GM10248 (cell line): Measurements from ENCODE around the gene PAX5.
A peak's percentile ranks its signal among the peaks of the same experiment; 100 is the strongest.

ENCODE experiments used
- CTCF ChIA-PET: fragments of 300-600 bp; sonication (Branson Sonifier 250); formaldehyde crosslinking; extraction: SDS; loops from one replicate; lab custom pipeline; 2021; ENCODE audit warnings: antibody characterized with exemption; lab: Yijun Ruan, JAX
- POLR2A ChIA-PET: fragments of 350-650 bp; sonication (Branson Sonifier 250); formaldehyde crosslinking; extraction: SDS; loops from one replicate; lab custom pipeline; 2020; ENCODE audit warnings: antibody characterized with exemption; lab: Yijun Ruan, JAX
- DNase-seq: peaks from one replicate; pipeline ENCODE4 v3.0.0; 2012; ENCODE audit errors: extremely low spot score
- TF ChIP-seq, protein P1 (sequence below): IDR thresholded peaks from 2 replicates; pipeline ENCODE4 v1.5.1; 2012; ENCODE audit warnings: mild to moderate bottlenecking, low read depth; ENCODE audit errors: extremely low read depth, missing control alignments, control extremely low read depth

PAX5 gene

DNA sequence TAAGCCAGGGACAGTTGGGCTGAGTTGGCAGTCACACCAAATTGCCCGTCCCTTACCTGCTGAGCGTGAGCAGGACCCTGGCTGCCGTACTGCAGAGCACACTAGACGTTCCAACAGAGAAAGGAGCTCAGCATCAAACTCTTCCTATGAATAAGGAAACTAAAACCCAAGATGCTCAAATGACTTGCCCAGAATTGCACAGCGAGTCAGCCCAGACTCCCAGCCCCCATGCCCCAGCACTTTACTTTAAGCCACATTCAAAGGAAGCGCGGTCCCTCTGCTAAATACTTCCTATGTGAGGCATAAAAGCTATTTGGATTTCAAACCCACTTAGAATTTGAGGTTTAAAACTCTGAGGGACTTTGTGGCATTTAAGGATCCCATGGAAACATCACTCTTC, 23.9 kb downstream of the PAX5 start:
- TF ChIP-seq, protein P1, sequence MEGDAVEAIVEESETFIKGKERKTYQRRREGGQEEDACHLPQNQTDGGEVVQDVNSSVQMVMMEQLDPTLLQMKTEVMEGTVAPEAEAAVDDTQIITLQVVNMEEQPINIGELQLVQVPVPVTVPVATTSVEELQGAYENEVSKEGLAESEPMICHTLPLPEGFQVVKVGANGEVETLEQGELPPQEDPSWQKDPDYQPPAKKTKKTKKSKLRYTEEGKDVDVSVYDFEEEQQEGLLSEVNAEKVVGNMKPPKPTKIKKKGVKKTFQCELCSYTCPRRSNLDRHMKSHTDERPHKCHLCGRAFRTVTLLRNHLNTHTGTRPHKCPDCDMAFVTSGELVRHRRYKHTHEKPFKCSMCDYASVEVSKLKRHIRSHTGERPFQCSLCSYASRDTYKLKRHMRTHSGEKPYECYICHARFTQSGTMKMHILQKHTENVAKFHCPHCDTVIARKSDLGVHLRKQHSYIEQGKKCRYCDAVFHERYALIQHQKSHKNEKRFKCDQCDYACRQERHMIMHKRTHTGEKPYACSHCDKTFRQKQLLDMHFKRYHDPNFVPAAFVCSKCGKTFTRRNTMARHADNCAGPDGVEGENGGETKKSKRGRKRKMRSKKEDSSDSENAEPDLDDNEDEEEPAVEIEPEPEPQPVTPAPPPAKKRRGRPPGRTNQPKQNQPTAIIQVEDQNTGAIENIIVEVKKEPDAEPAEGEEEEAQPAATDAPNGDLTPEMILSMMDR: no peak
- ChIA-PET POLR2A (no interaction called here), CTCF (interaction anchor here (0.8 to 5.5 kb wide), 11 partner anchors 11 to 406 kb away, joined by 3 to 72 read pairs (median 5); partner anchors contain the start of genes PAX5 and ZCCHC7)
- DNase-seq: peak; percentile 46

DNA sequence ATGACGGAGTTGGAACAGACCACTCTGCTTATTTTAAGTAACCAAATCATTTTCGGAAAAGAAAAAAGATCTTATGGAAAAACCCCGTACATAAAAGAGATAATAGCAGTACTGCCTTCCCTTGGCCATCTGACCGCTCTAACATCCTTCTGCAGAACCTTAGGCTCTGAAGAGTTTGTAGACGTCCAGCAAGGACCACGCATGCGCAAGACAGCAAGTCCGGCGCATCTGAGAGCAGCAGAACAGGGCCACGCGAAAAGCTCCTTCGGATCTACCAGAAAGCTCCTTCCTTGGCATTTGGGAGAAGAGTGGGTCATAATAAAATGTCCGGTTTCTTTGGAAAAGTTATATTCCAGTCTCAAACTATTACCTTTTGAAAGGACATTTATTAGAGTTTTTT, 26.8 kb downstream of the PAX5 start:
- no peak for DNase-seq
- TF ChIP-seq, protein P1: no peak
- ChIA-PET CTCF (interaction anchor here (1.3 to 5.5 kb wide), 4 partner anchors 8 to 134 kb away, joined by 4 to 72 read pairs (median 32); no protein-coding TSS in a partner anchor), POLR2A (interaction anchor here (0.6 kb wide), 1 partner anchor 9 kb away, joined by 3 read pairs; no protein-coding TSS in a partner anchor)

DNA sequence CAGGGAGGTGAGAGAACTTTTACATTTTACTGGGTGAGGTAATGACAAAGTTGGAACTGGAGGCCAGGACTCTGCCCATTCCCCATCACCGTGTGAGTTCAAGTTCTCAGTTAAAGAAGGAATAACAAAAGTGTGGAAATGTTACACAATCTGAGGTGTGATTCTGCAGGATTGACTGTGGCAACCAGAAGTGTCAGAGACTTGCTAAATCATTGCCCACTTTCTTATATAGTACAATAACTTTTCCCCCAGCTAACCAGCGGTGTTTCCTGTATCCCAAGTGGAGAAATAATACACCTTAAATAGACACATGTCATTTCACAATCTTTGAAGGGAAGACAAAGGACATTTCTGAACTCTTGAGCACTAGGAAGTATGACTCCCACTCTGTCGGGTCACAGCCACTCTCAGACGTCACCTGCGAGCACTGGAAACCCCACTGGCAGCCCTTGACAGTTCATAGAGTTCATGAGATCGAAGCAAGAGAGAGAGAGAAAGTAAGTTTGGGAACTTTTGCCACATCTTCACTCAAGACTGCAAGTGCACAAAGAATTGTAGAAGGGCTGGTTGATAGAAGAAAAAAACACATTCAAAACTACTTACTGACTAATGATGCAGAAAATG, 28.4 kb downstream of the PAX5 start:
- ChIA-PET CTCF (interaction anchor here (1.0 to 3.4 kb wide), 7 partner anchors 9 to 368 kb away, joined by 3 to 31 read pairs (median 6); no protein-coding TSS in a partner anchor), POLR2A (interaction anchor here (0.6 kb wide), 1 partner anchor 12 kb away, joined by 3 read pairs; no protein-coding TSS in a partner anchor)
- DNase-seq: peak; percentile 55
- TF ChIP-seq, protein P1: no peak

DNA sequence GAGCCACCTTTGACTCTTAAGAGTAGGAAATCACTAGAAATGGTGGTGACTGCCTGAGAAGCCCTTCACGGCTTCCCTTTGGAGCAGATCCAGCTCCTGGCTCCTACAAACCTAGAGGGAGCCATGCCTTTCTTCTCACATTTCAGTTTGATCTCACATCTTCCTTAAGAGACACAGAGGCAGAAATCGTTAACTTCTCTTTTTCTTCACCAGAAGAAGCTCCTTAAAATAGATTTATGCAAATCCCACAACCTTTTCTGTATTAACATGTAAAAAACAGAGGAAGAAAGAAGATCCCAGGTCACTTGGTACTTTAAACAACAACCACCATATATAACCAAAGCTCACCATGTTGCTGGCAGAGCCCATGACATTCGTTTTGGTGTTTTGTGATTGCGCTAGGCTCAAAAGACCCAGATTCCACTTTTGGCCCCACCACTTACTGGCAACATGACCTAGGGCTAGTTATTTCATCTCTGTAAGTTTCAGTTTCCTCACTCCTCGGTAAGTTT, 29.6 kb downstream of the PAX5 start:
- peak; percentile 29 for DNase-seq
- ChIA-PET CTCF (interaction anchor here (0.9 to 3.4 kb wide), 14 partner anchors 8 to 369 kb away, joined by 3 to 31 read pairs (median 6); partner anchors contain the start of gene ZCCHC7), POLR2A (no interaction called here)
- TF ChIP-seq, protein P1: no peak

DNA sequence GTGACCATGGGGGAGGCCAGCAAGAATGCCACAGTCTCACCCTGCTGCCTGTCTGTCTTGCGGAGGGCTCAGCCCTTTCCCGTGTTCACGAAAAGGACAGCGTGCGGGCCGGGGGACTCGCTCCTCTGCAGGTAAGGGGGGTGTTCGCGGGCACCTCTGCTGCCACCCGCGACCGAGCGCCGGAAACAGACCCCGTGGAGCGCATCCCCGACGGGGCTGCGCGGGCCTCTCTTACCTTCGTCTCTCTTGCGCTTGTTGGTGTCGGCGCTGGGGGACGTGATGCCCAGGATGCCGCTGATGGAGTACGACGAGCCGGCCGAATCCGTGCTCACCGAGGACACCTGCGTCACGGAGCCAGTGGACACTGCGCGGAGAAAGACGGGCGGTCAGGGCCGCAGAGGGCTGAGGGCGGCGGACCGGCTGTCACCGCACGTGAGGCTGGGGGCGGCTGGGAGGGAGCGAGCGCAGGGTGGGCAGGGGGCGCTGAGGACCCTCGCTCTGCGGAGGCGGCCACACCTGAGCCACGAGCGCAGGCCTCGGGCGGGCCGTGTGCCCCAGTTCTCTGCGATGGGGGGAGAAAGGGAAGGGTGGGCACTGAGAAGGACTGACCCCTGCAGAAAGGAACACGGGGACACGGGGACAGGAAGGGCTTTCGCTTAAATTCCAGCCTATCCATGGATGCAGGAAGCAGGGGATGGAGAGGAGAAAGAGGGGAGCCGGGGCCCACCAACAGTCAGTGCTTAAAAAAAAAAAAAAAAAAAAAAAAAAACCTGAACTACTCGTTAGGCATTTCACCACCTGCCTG, 31.5 kb downstream of the PAX5 start:
- no peak for DNase-seq
- POLR2A ChIA-PET: no interaction called here
- CTCF ChIA-PET: interaction anchor here (2.1 to 7.6 kb wide), 4 partner anchors 7 to 327 kb away, joined by 6 to 72 read pairs (median 10); no protein-coding TSS in a partner anchor
- TF ChIP-seq, protein P1: no peak

DNA sequence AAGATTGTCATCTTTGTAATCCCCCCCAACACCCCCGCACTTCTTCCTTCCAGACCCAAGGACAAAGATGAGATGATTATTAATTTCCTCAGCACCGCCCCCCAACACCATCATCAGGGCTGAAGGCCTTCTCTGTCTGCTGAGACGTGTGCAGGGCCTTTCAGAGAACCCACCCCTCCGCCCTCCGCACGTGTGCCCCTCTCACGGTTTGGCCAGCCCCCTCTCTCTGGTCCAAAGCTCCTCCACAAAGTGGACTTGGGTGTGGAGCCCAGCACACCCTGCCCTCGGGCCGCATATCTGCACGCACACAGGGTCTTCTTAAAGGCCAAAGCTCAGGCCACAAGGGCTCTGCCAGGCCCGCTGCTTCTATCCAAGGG, 32.0 kb downstream of the PAX5 start:
- DNase-seq: no peak
- ChIA-PET POLR2A (interaction anchor here (0.6 kb wide), 1 partner anchor 375 kb away, joined by 7 read pairs; no protein-coding TSS in a partner anchor), CTCF (interaction anchor here (1.3 to 7.6 kb wide), 2 partner anchors 8 to 10 kb away, joined by 5 to 72 read pairs; no protein-coding TSS in a partner anchor)
- TF ChIP-seq, protein P1: no peak
